Stimulated activated CD4-positive, alpha-beta T cell treated with anti-CD3 and anti-CD28 coated beads, Interleukin-1b, Interleukin-23, amount 100 ng/mL, for 24 hours (primary cell): ENCODE results near the gene PABPC1L.

Experiments used
- DNase-seq, 4 experiments: peaks; one replicate each; pipeline ENCODE4 v3.0.0-alpha.2; 2020; ENCODE audit warnings: low read depth in 4 of 4, low spot score in 1 of 4

The PABPC1L gene

GRCh38 chr20:44966030-44966961 is 56.4 kb downstream of the PABPC1L start, which contains the start of gene STK4:
STK4 (plus strand) TSS chr20:44966512; CDS start chr20:44966569, 57 bp downstream.
- peak; percentile 90 to 92 (median 90) for DNase-seq

- no peak for DNase-seq
These were observed 57.4 kb downstream of the PABPC1L start for GRCh38 chr20:44967207-44967807.

- DNase-seq = no peak
These were observed 59.5 kb downstream of the PABPC1L start for GRCh38 chr20:44969300-44969894.

GRCh38 chr20:44970243-44970757 is 60.4 kb downstream of the PABPC1L start:
- DNase-seq = no peak

- no peak for DNase-seq
These were observed 63.2 kb downstream of the PABPC1L start for GRCh38 chr20:44973053-44973452.

GRCh38 chr20:44976698-44977097 is 66.8 kb downstream of the PABPC1L start:
- DNase-seq = no peak

GRCh38 chr20:44979090-44979621 is 69.3 kb downstream of the PABPC1L start:
- no peak for DNase-seq

- no peak for DNase-seq
These were observed 72.0 kb downstream of the PABPC1L start for GRCh38 chr20:44981736-44982406.

- DNase-seq = no peak
These were observed 73.3 kb downstream of the PABPC1L start for GRCh38 chr20:44983093-44983674.

GRCh38 chr20:44988631-44989171 is 78.8 kb downstream of the PABPC1L start:
- DNase-seq = no peak
